Activated CD4-positive, alpha-beta memory T cell treated with anti-CD3 and anti-CD28 coated beads for 36 hours (primary cell): ENCODE data around the gene STIP1. TPM values are rescaled to one million over a fixed set of nuclear protein-coding genes. Genes with fewer than 3 reads are reported as not detected.
A peak's percentile ranks its signal among the peaks of the same experiment; 100 is the strongest.

Source experiments
- CTCF ChIA-PET: fragments of 350-600 bp; sonication (Branson Sonifier 250); formaldehyde crosslinking; loops from one replicate; lab custom pipeline; 2021; ENCODE audit warnings: antibody characterized with exemption, inconsistent platforms; lab: Charles Lee
- POLR2A ChIA-PET: fragments of 350-600 bp; sonication (Branson Sonifier 250); formaldehyde crosslinking; loops from one replicate; lab custom pipeline; 2021; ENCODE audit warnings: antibody characterized with exemption; lab: Charles Lee
- DNase-seq: peaks from one replicate; pipeline ENCODE4 v3.0.0-alpha.2; 2020
- H3K27ac Mint-ChIP-seq: one replicate; pipeline ENCODE4 v1.8.0; 2021; ENCODE audit warnings: mixed read lengths
- H3K27me3 Mint-ChIP-seq: one replicate; pipeline ENCODE4 v1.8.0; 2021; ENCODE audit warnings: mixed read lengths
- H3K36me3 Mint-ChIP-seq: one replicate; pipeline ENCODE4 v1.8.0; 2021; ENCODE audit warnings: mixed read lengths
- H3K4me1 Mint-ChIP-seq: one replicate; pipeline ENCODE4 v1.8.0; 2021; ENCODE audit warnings: low read depth, mixed read lengths
- H3K4me3 Mint-ChIP-seq: one replicate; pipeline ENCODE4 v1.8.0; 2021; ENCODE audit warnings: mild to moderate bottlenecking, mixed read lengths
- H3K9me3 Mint-ChIP-seq: one replicate; pipeline ENCODE4 v1.8.0; 2021; ENCODE audit warnings: mixed read lengths
- intact Hi-C: fragments of 100-400 bp; cut with micrococcal nuclease; formaldehyde crosslinking; loops from one replicate; pipeline ENCODE4 v1.15.1; 2023
- total RNA-seq, 2 experiments: library from RNA; stranded (reverse); gene quantifications; one replicate each; pipeline ENCODE4 v1.2.3, GENCODE V29; 2021

STIP1 gene
- total RNA-seq, 2 experiments from 2014 or later, result 402 to 413 TPM

DNA sequence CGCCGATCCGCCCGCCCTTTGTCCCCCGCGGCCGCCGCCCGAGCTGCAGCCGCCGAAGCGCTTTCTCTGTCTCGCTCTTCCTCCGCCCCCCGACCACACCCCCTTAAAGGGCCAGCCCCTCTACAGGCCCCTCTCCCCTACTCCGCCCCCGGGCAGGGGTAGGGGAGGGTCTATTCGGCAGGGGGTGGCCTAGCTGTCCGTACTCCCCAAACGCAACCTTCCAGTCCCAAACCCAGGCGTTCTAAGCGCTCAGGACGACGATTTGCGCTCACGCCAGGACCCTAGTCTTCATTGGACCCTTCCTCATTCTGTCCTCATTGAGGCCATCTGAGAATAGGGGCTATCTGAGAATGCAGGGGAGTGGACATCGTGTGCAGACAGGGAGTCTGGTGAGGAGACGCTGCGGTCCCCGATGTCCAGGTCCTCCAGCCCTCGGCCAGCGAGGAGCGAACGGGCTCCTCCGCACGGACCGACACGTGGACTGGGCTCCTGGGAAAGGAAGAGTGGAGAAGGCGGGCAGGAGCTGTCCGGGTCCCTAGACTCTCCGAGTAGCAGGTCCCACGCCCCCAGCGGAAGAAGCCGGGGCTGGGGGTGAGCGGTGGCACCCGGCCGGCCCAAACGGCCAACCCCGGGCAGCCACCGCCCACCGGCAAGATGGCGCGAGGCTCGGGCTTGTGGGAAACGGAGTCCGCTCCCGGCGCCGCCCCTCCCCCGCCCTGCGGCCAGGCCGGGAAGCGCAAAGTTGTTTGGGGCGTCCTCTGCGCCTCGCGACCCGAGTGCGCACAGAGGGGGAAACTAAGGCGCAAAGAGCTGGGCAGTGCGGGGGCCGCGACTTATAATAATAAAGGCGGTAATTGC, 61.1 kb downstream of the STIP1 start, which contains the start of gene PPP1R14B:
PPP1R14B (minus strand) TSS at position 73 of the 858 bp plus-strand sequence. CDS start 270 bp downstream, outside the sequence.
- peak; percentile 88 for DNase-seq
- H3K27me3 Mint-ChIP-seq, result no peaks in the 10 kb centered on the region
- peak within 1 kb of the TSS; percentile 91 for H3K4me3 Mint-ChIP-seq
- H3K4me1 Mint-ChIP-seq, result peaks cover 36% of the 10 kb centered on the region
- ChIA-PET POLR2A (interaction anchor here (0.6 to 3.0 kb wide), 11 partner anchors 13 to 1365 kb away, joined by 3 to 22 read pairs (median 6); partner anchors contain the start of genes BAD, CCDC88B, ESRRA and FERMT3), CTCF (interaction anchor here (0.6 to 5.0 kb wide), 8 partner anchors 16 to 85 kb away, joined by 3 to 28 read pairs (median 5); partner anchors contain the start of genes CATSPERZ and ESRRA)
- H3K9me3 Mint-ChIP-seq, result no peaks in the 10 kb centered on the region
- H3K36me3 Mint-ChIP-seq, result peaks cover 10% of the 10 kb centered on the region
- intact Hi-C loops, result loop anchor here (1.0 to 10.0 kb wide), 3 partner anchors 23 to 868 kb away; partner anchors contain the start of genes TM7SF2 and ZNHIT2
- H3K27ac Mint-ChIP-seq, result peak within 1 kb of the TSS; percentile 90

DNA sequence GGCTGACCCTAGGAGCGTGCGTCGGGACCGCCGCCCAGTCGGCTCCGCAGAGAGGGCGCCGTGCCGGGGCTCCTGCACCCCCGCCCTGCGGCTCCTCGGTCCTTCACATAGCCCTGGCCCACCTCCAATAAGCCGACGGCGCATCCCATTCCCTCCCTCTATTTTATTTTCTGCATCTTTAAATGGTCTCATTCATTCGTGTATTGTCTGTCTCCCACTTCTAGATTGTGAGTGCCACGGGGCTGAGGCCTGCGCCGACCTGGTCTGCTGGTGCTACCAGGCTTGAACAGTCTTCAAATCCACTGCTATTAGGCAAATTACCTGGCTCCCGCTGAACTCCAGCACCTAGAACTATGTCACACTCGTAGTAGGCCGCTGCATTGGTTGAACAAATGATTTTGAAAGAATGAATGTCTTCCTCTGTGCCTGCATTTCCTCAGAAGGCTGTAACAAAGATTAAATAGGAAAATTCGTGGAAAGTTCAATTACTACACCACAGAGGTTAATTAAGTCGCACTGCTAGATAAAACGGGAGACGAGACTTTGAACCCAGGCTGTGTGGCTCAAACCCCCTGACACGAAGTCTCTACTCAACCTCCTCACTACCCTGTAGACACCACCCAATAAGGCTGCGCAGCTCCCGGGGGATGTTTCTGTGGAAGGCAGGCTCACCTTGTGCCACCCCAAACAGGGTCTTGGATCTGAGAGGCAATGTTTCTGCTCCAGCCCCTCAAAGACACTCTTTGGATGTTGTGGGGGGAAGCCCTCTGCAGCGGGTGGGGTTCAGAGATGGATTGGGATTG, 62.0 kb downstream of the STIP1 start:
- ChIA-PET CTCF (interaction anchor here (1.1 to 5.0 kb wide), 4 partner anchors 21 to 56 kb away, joined by 3 to 28 read pairs (median 14); partner anchors contain the start of genes CATSPERZ and ESRRA), POLR2A (interaction anchor here (0.9 to 2.4 kb wide), 4 partner anchors 21 to 70 kb away, joined by 3 to 13 read pairs (median 4); partner anchors contain the start of genes ESRRA, PRDX5, STIP1 and TRMT112)
- Mint-ChIP-seq H3K27me3 (no peaks in the 10 kb centered on the region), H3K4me1 (peaks cover 32% of the 10 kb centered on the region), H3K4me3 (peak overlapping the region; percentile 44), H3K36me3 (peaks cover 9% of the 10 kb centered on the region), H3K27ac (no peak overlapping the region), H3K9me3 (no peaks in the 10 kb centered on the region)
- intact Hi-C loops, result loop anchor here (10.0 kb wide), 1 partner anchor 867 kb away; the partner anchor contains the start of genes TM7SF2 and ZNHIT2
- no peak for DNase-seq

DNA sequence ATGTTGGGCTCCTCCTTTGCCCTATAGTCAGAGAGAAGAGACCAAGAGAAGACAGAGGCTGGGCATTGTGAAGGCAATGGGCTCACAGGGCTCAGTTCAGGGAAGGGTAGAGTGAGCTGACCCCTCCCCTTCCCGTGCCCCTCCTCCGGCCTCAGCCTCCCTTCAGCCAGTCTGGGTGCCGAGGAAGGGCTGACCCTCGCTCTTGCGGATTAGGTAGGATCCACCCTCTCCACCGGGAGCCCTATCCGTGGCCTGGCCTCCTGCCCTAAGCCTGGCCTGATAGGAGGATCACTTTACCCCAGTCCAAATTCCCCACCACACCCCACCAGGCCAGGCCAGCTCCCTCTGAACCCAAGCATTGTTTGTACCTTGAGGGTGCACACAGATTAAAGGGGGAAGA, 62.6 kb downstream of the STIP1 start:
- Mint-ChIP-seq H3K4me3 (no peak overlapping the region), H3K27me3 (no peaks in the 10 kb centered on the region), H3K4me1 (peaks cover 25% of the 10 kb centered on the region), H3K27ac (no peak overlapping the region), H3K9me3 (no peaks in the 10 kb centered on the region), H3K36me3 (peaks cover 4% of the 10 kb centered on the region)
- POLR2A ChIA-PET, result interaction anchor here (0.9 to 2.6 kb wide), 3 partner anchors 20 to 63 kb away, joined by 3 to 8 read pairs (median 3); partner anchors contain the start of gene STIP1
- no peak for DNase-seq
- CTCF ChIA-PET, result no interaction called here
- intact Hi-C loops, result loop anchor here (10.0 kb wide), 1 partner anchor 866 kb away; the partner anchor contains the start of genes TM7SF2 and ZNHIT2

GRCh38 chr11:64249038-64249437, 63.1 kb downstream of the STIP1 start:
- no peak for DNase-seq
- intact Hi-C loops, result loop anchor here (10.0 kb wide), 1 partner anchor 866 kb away; the partner anchor contains the start of genes TM7SF2 and ZNHIT2
- ChIA-PET CTCF (interaction anchor here (0.6 to 3.8 kb wide), 3 partner anchors 22 to 55 kb away, joined by 4 to 29 read pairs (median 12); partner anchors contain the start of gene CATSPERZ), POLR2A (interaction anchor here (1.5 to 2.6 kb wide), 2 partner anchors 20 to 22 kb away, joined by 3 to 8 read pairs; no protein-coding TSS in a partner anchor)
- H3K27me3 Mint-ChIP-seq, result no peaks in the 10 kb centered on the region
- no peak overlapping the region for H3K27ac Mint-ChIP-seq
- peaks cover 21% of the 10 kb centered on the region for H3K4me1 Mint-ChIP-seq
- H3K9me3 Mint-ChIP-seq, result no peaks in the 10 kb centered on the region
- no peak overlapping the region for H3K4me3 Mint-ChIP-seq
- no peaks in the 10 kb centered on the region for H3K36me3 Mint-ChIP-seq

GRCh38 chr11:64249563-64250414, 63.8 kb downstream of the STIP1 start:
- Mint-ChIP-seq H3K27me3 (no peaks in the 10 kb centered on the region), H3K4me3 (no peak overlapping the region), H3K36me3 (no peaks in the 10 kb centered on the region), H3K27ac (peak overlapping the region; percentile 18), H3K9me3 (no peaks in the 10 kb centered on the region), H3K4me1 (peaks cover 18% of the 10 kb centered on the region)
- POLR2A ChIA-PET, result interaction anchor here (1.1 to 2.6 kb wide), 5 partner anchors 9 to 63 kb away, joined by 3 to 8 read pairs (median 4); partner anchors contain the start of genes ESRRA and FKBP2
- CTCF ChIA-PET, result interaction anchor here (0.6 to 3.8 kb wide), 13 partner anchors 7 to 55 kb away, joined by 3 to 29 read pairs (median 8); partner anchors contain the start of genes BAD, CATSPERZ and FERMT3
- DNase-seq, result no peak
- intact Hi-C loops, result loop anchor here (10.0 kb wide), 1 partner anchor 865 kb away; the partner anchor contains the start of genes TM7SF2 and ZNHIT2

GRCh38 chr11:64250415-64251015, 64.5 kb downstream of the STIP1 start:
- Mint-ChIP-seq H3K36me3 (no peaks in the 10 kb centered on the region), H3K27ac (no peak overlapping the region), H3K4me1 (peaks cover 18% of the 10 kb centered on the region), H3K27me3 (no peaks in the 10 kb centered on the region), H3K9me3 (no peaks in the 10 kb centered on the region), H3K4me3 (peak overlapping the region; percentile 75)
- intact Hi-C loops, result loop anchor here (1.0 kb wide), 1 partner anchor 19 kb away; no protein-coding TSS in a partner anchor
- DNase-seq, result no peak
- ChIA-PET CTCF (interaction anchor here (1.1 to 3.8 kb wide), 13 partner anchors 8 to 67 kb away, joined by 3 to 29 read pairs (median 8); partner anchors contain the start of genes BAD, CATSPERZ, FERMT3 and PRDX5), POLR2A (interaction anchor here (1.1 to 2.6 kb wide), 5 partner anchors 9 to 63 kb away, joined by 3 to 8 read pairs (median 4); partner anchors contain the start of genes ESRRA and FKBP2)

GRCh38 chr11:64251016-64251752, 65.2 kb downstream of the STIP1 start, which contains the start of gene PLCB3:
TSS of gene PLCB3 (plus strand) at chr11:64251530. CDS start at chr11:64251650, 120 bp downstream.
- DNase-seq, result peak; percentile 71
- H3K27ac Mint-ChIP-seq, result no peak within 1 kb of the TSS
- intact Hi-C loops, result loop anchor here (1.0 kb wide), 1 partner anchor 18 kb away; no protein-coding TSS in a partner anchor
- peaks cover 18% of the 10 kb centered on the region for H3K4me1 Mint-ChIP-seq
- no peaks in the 10 kb centered on the region for H3K36me3 Mint-ChIP-seq
- H3K4me3 Mint-ChIP-seq, result peak within 1 kb of the TSS; percentile 83
- ChIA-PET POLR2A (interaction anchor here (1.0 to 2.6 kb wide), 6 partner anchors 10 to 60 kb away, joined by 4 to 8 read pairs (median 4); partner anchors contain the start of genes ESRRA and FKBP2), CTCF (interaction anchor here (1.0 to 3.8 kb wide), 15 partner anchors 8 to 66 kb away, joined by 3 to 29 read pairs (median 7); partner anchors contain the start of genes BAD, CATSPERZ, FERMT3 and NUDT22)
- H3K9me3 Mint-ChIP-seq, result no peaks in the 10 kb centered on the region
- H3K27me3 Mint-ChIP-seq, result no peaks in the 10 kb centered on the region

DNA sequence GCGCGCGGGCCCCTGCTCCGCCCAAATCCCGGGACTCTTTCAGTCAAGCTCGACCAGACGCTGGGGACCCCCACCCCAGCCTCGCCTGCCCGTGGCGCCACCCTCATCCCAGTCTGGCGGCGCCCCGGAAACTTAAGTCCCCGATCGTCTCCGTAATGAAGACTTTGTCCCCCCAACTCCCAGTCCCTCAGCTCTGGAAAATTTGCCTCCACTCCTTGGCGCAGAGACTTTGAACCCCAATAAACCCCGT, 65.7 kb downstream of the STIP1 start:
- H3K36me3 Mint-ChIP-seq, result no peaks in the 10 kb centered on the region
- H3K27me3 Mint-ChIP-seq, result no peaks in the 10 kb centered on the region
- DNase-seq, result no peak
- H3K9me3 Mint-ChIP-seq, result no peaks in the 10 kb centered on the region
- ChIA-PET CTCF (interaction anchor here (0.6 to 3.8 kb wide), 13 partner anchors 9 to 68 kb away, joined by 3 to 29 read pairs (median 7); partner anchors contain the start of genes BAD, CATSPERZ, FERMT3 and NUDT22), POLR2A (interaction anchor here (1.0 to 1.5 kb wide), 3 partner anchors 17 to 60 kb away, joined by 3 to 8 read pairs (median 4); no protein-coding TSS in a partner anchor)
- H3K4me1 Mint-ChIP-seq, result peaks cover 18% of the 10 kb centered on the region
- H3K4me3 Mint-ChIP-seq, result peak overlapping the region; percentile 83
- intact Hi-C loops, result loop anchor here (1.0 kb wide), 1 partner anchor 18 kb away; no protein-coding TSS in a partner anchor
- H3K27ac Mint-ChIP-seq, result no peak overlapping the region
